ENCODE data around the gene TYR.
"Not testable (repeated sequence)": the region's sequence is repeated elsewhere in the genome, so short reads cannot be mapped to it uniquely, and the experiment has no call there.

TYR gene

GRCh38 chr11:89321401-89321800 is 143.7 kb downstream of the TYR start:
- no peak for DNase-seq (ENCODE audit: extremely low read depth, insufficient read length)
- Histone ChIP-seq H3K36me3 (ENCODE audit: control insufficient read depth, insufficient read depth, low read length) (no peaks in the 10 kb centered on the region), H3K27me3 (replicated peaks; ENCODE audit: control insufficient read depth, insufficient read depth, low read length) (no peaks in the 10 kb centered on the region), H3K4me3 (replicated peaks; ENCODE audit: low read depth, low read length) (no peak overlapping the region)
- TF ChIP-seq, protein P1, sequence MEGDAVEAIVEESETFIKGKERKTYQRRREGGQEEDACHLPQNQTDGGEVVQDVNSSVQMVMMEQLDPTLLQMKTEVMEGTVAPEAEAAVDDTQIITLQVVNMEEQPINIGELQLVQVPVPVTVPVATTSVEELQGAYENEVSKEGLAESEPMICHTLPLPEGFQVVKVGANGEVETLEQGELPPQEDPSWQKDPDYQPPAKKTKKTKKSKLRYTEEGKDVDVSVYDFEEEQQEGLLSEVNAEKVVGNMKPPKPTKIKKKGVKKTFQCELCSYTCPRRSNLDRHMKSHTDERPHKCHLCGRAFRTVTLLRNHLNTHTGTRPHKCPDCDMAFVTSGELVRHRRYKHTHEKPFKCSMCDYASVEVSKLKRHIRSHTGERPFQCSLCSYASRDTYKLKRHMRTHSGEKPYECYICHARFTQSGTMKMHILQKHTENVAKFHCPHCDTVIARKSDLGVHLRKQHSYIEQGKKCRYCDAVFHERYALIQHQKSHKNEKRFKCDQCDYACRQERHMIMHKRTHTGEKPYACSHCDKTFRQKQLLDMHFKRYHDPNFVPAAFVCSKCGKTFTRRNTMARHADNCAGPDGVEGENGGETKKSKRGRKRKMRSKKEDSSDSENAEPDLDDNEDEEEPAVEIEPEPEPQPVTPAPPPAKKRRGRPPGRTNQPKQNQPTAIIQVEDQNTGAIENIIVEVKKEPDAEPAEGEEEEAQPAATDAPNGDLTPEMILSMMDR (IDR thresholded peaks at IDR 0.05; ENCODE audit: insufficient read depth, low read length, poor library complexity, severe bottlenecking) = no peak

GRCh38 chr11:89327885-89328284 is 150.2 kb downstream of the TYR start:
- Histone ChIP-seq H3K4me3 (replicated peaks; ENCODE audit: low read depth, low read length) (no peak overlapping the region), H3K36me3 (ENCODE audit: control insufficient read depth, insufficient read depth, low read length) (no peaks in the 10 kb centered on the region)
- DNase-seq (ENCODE audit: extremely low read depth, insufficient read length) = no peak

DNA sequence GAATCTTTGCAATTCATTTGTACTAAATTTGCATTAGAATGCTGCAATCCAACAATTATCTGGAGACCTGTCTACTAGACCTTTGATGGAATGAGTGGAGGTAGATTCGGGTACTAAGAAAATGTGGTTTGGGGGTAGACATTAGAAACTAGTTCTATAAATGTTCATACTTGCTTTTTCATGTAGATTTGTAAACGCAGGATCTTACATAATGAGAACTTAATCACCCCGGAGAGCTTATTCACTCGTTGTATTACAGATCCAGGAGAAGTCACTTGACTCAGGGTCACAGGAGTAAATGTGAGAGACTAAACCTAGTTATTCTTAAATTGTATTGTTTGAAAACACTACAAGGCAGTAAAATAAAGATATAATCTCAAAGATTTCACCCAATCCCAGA is 154.3 kb downstream of the TYR start:
- H3K4me3 ChIP-seq (replicated peaks; ENCODE audit: low read depth, low read length); H3K27me3 ChIP-seq (replicated peaks; ENCODE audit: control insufficient read depth, insufficient read depth, low read length); H3K36me3 ChIP-seq (ENCODE audit: control insufficient read depth, insufficient read depth, low read length); DNase-seq (ENCODE audit: extremely low read depth, insufficient read length): not testable (repeated sequence)

More at GRCh38 chr11:89327885-89328284, 150.2 kb downstream of the TYR start:
- TF ChIP-seq, protein P1 (IDR thresholded peaks at IDR 0.05; ENCODE audit: insufficient read depth, low read length, poor library complexity, severe bottlenecking) = no peak
- no peaks in the 10 kb centered on the region for H3K27me3 ChIP-seq (replicated peaks; ENCODE audit: control insufficient read depth, insufficient read depth, low read length)

GRCh38 chr11:89333704-89334103 is 156.0 kb downstream of the TYR start:
- H3K27me3 ChIP-seq (replicated peaks; ENCODE audit: control insufficient read depth, insufficient read depth, low read length); H3K4me3 ChIP-seq (replicated peaks; ENCODE audit: low read depth, low read length); H3K36me3 ChIP-seq (ENCODE audit: control insufficient read depth, insufficient read depth, low read length); DNase-seq (ENCODE audit: extremely low read depth, insufficient read length): not testable (repeated sequence)

- not testable (repeated sequence) for H3K27me3 ChIP-seq (replicated peaks; ENCODE audit: control insufficient read depth, insufficient read depth, low read length); H3K4me3 ChIP-seq (replicated peaks; ENCODE audit: low read depth, low read length); H3K36me3 ChIP-seq (ENCODE audit: control insufficient read depth, insufficient read depth, low read length); DNase-seq (ENCODE audit: extremely low read depth, insufficient read length)
Observed at GRCh38 chr11:89337100-89337650, 159.5 kb downstream of the TYR start.

- not testable (repeated sequence) for H3K36me3 ChIP-seq (ENCODE audit: control insufficient read depth, insufficient read depth, low read length); H3K27me3 ChIP-seq (replicated peaks; ENCODE audit: control insufficient read depth, insufficient read depth, low read length); DNase-seq (ENCODE audit: extremely low read depth, insufficient read length); H3K4me3 ChIP-seq (replicated peaks; ENCODE audit: low read depth, low read length)
Observed at GRCh38 chr11:89338073-89338472, 160.4 kb downstream of the TYR start.

GRCh38 chr11:89340450-89340849 is 162.8 kb downstream of the TYR start:
- H3K27me3 ChIP-seq (replicated peaks; ENCODE audit: control insufficient read depth, insufficient read depth, low read length); H3K36me3 ChIP-seq (ENCODE audit: control insufficient read depth, insufficient read depth, low read length); DNase-seq (ENCODE audit: extremely low read depth, insufficient read length); H3K4me3 ChIP-seq (replicated peaks; ENCODE audit: low read depth, low read length): not testable (repeated sequence)

GRCh38 chr11:89342880-89343572 is 165.4 kb downstream of the TYR start:
- H3K36me3 ChIP-seq (ENCODE audit: control insufficient read depth, insufficient read depth, low read length); H3K27me3 ChIP-seq (replicated peaks; ENCODE audit: control insufficient read depth, insufficient read depth, low read length); H3K4me3 ChIP-seq (replicated peaks; ENCODE audit: low read depth, low read length); DNase-seq (ENCODE audit: extremely low read depth, insufficient read length): not testable (repeated sequence)

Measured in GM06990 (cell line).